PC-3 (cell line): ENCODE data around the gene JARID2. TPM values are rescaled to one million over a fixed set of nuclear protein-coding genes. Genes with fewer than 3 reads are reported as not detected.

ENCODE experiments used
- ATAC-seq: fragments of 200-7000 bp; cut with Tn5 transposase; 2 replicates; pipeline ENCODE4 v1.9.1; 2020; ENCODE audit warnings: mild to moderate bottlenecking, moderate library complexity
- BruUV-seq: library from RNA; stranded (reverse); fragments of 400-500 nt; replicated peaks from 2 replicates; lab custom pipeline; 2021; lab: Mats Ljungman, UMichigan
- CTCF ChIA-PET: fragments of 300-600 bp; sonication (Branson Sonifier 250); formaldehyde crosslinking; loops from one replicate; lab custom pipeline; 2022; ENCODE audit warnings: antibody characterized with exemption; lab: Charles Lee
- POLR2A ChIA-PET: fragments of 300-600 bp; sonication (Branson Sonifier 250); formaldehyde crosslinking; loops from one replicate; lab custom pipeline; 2022; ENCODE audit warnings: antibody characterized with exemption; ENCODE audit not compliant: unreplicated experiment; lab: Charles Lee
- DNase-seq: peaks from one replicate; pipeline ENCODE4 v3.0.0-alpha.2; 2015
- H2AFZ ChIP-seq: fragments of 300-600 bp; sonication (generic); 2 replicates; pipeline ENCODE4 v1.6.0; 2016; ENCODE audit warnings: antibody characterized with exemption, low read length
- H3F3A ChIP-seq: fragments of 300-600 bp; sonication (generic); one replicate; pipeline ENCODE4 v1.6.0; 2017; ENCODE audit warnings: antibody characterized with exemption, low read length, control low read depth, mild to moderate bottlenecking; ENCODE audit not compliant: unreplicated experiment
- H3K27ac ChIP-seq: fragments of 300-600 bp; sonication (generic); 2 replicates; pipeline ENCODE4 v1.5.1; 2016; ENCODE audit warnings: mild to moderate bottlenecking, low read length
- H3K27me3 ChIP-seq: fragments of 300-600 bp; sonication (generic); 2 replicates; pipeline ENCODE4 v1.6.1; 2016; ENCODE audit warnings: low read length, mixed read lengths
- H3K36me3 ChIP-seq: fragments of 300-600 bp; sonication (generic); 2 replicates; pipeline ENCODE4 v1.6.1; 2016; ENCODE audit warnings: low read depth, mixed run types, low read length, mixed read lengths
- H3K4me1 ChIP-seq: fragments of 300-600 bp; sonication (generic); 2 replicates; pipeline ENCODE4 v1.5.1; 2016; ENCODE audit warnings: low read length; ENCODE audit not compliant: insufficient read depth
- H3K4me2 ChIP-seq: fragments of 300-600 bp; sonication (generic); 2 replicates; pipeline ENCODE4 v1.6.0; 2016; ENCODE audit warnings: low read length
- H3K4me3 ChIP-seq: fragments of 300-600 bp; sonication (generic); 2 replicates; pipeline ENCODE4 v1.5.1; 2016; ENCODE audit warnings: mild to moderate bottlenecking, low read length, mixed read lengths
- H3K79me2 ChIP-seq: fragments of 300-600 bp; sonication (generic); 2 replicates; pipeline ENCODE4 v1.6.1; 2017; ENCODE audit warnings: low read length, mixed read lengths
- H3K9ac ChIP-seq: fragments of 300-600 bp; sonication (generic); 2 replicates; pipeline ENCODE4 v1.6.0; 2016; ENCODE audit warnings: mild to moderate bottlenecking, low read length
- H3K9me2 ChIP-seq: fragments of 300-600 bp; sonication (generic); replicated peaks from 2 replicates; pipeline ENCODE4 v1.6.1; 2016; ENCODE audit warnings: mixed run types, low read length, mixed read lengths
- H3K9me3 ChIP-seq: fragments of 300-600 bp; sonication (generic); 2 replicates; pipeline ENCODE4 v1.6.1; 2016; ENCODE audit warnings: low read length, mixed read lengths
- H4K20me1 ChIP-seq: fragments of 300-600 bp; sonication (generic); 2 replicates; pipeline ENCODE4 v1.6.1; 2016; ENCODE audit warnings: low read length, mixed read lengths
- CTCF ChIP-seq: fragments of 300-600 bp; sonication (generic); conservative IDR thresholded peaks from 2 replicates; pipeline ENCODE4 v1.5.1; 2017; ENCODE audit warnings: antibody characterized with exemption, low read depth, mild to moderate bottlenecking, low read length
- EZH2 ChIP-seq: fragments of 300-600 bp; sonication (generic); IDR thresholded peaks from one replicate; pipeline ENCODE4 v1.6.1; 2017; ENCODE audit warnings: antibody characterized with exemption, mild to moderate bottlenecking, low read length; ENCODE audit not compliant: unreplicated experiment
- EZH2phosphoT487 ChIP-seq: fragments of 300-600 bp; sonication (generic); IDR thresholded peaks from 2 replicates; pipeline ENCODE4 v1.6.1; 2018; ENCODE audit warnings: mild to moderate bottlenecking, antibody characterized with exemption, low read length, borderline replicate concordance
- intact Hi-C: fragments of 100-400 bp; cut with micrococcal nuclease; formaldehyde crosslinking; loops from 2 replicates; pipeline ENCODE4 v1.9.0; 2023
- total RNA-seq: library from RNA; depleted of rRNA; stranded (reverse); fragments of >200 nt; gene quantifications from 2 replicates; pipeline ENCODE4 v1.2.3, GENCODE V29; 2014

JARID2 gene
- total RNA-seq, 1 experiment from 2014 or later, result 11.0 TPM

GRCh38 chr6:15500901-15501825 lies 255.3 kb downstream of the JARID2 start:
- H2AFZ ChIP-seq, result no peak overlapping the region
- intact Hi-C loops, result no loop called here
- H3K9ac ChIP-seq, result no peak overlapping the region
- peaks cover 9% of the 10 kb centered on the region; the same call in 1 of the 2 replicates for H3K36me3 ChIP-seq
- DNase-seq (no peak), ATAC-seq (no peak)
- POLR2A ChIA-PET, result no interaction called here
- TF ChIP-seq EZH2phosphoT487 (no peak), CTCF (no peak), EZH2 (no peak)
- H4K20me1 ChIP-seq, result peaks cover 7% of the 10 kb centered on the region; the same call in 1 of the 2 replicates
- CTCF ChIA-PET, result no interaction called here
- no peaks in the 10 kb centered on the region for H3K9me2 ChIP-seq
- no peak overlapping the region for H3K27ac ChIP-seq
- peaks cover 8% of the 10 kb centered on the region for H3K79me2 ChIP-seq
- no peak overlapping the region for H3K4me3 ChIP-seq
- H3F3A ChIP-seq, result no peaks in the 10 kb centered on the region
- H3K4me1 ChIP-seq, result peaks cover 26% of the 10 kb centered on the region
- no peaks in the 10 kb centered on the region for H3K27me3 ChIP-seq
- no peaks in the 10 kb centered on the region for H3K9me3 ChIP-seq
- H3K4me2 ChIP-seq, result no peak overlapping the region
- no TSS peak for BruUV-seq

- H4K20me1 ChIP-seq, result peaks cover 9% of the 10 kb centered on the region; the same call in 1 of the 2 replicates
- H3K9ac ChIP-seq, result no peak overlapping the region
- H3K79me2 ChIP-seq, result peaks cover 16% of the 10 kb centered on the region
- no peak for TF ChIP-seq EZH2phosphoT487
- no peak for TF ChIP-seq CTCF
- no peak for TF ChIP-seq EZH2
- POLR2A ChIA-PET, result no interaction called here
- CTCF ChIA-PET, result no interaction called here
- no peaks in the 10 kb centered on the region for H3K27me3 ChIP-seq
- H3K27ac ChIP-seq, result no peak overlapping the region
- H3K36me3 ChIP-seq, result peaks cover 6% of the 10 kb centered on the region; the same call in 1 of the 2 replicates
- no peaks in the 10 kb centered on the region for H3F3A ChIP-seq
- H3K4me1 ChIP-seq, result peaks cover 26% of the 10 kb centered on the region
- H3K9me2 ChIP-seq, result no peaks in the 10 kb centered on the region
- intact Hi-C loops, result no loop called here
- DNase-seq (peak; percentile 27), ATAC-seq (no peak; the same call in 1 of the 2 replicates)
- H2AFZ ChIP-seq, result no peak overlapping the region
- H3K9me3 ChIP-seq, result no peaks in the 10 kb centered on the region
- no peak overlapping the region for H3K4me2 ChIP-seq
- BruUV-seq, result no TSS peak
- H3K4me3 ChIP-seq, result no peak overlapping the region
Measured at GRCh38 chr6:15501826-15502445, 256.1 kb downstream of the JARID2 start.
